Measurements from ENCODE around the gene MAZ.

GRCh38 chr16:29840240-29840639 is 33.9 kb downstream of the MAZ start:
- TF ChIP-seq CTCF (conservative IDR thresholded peaks at IDR 0.05; ENCODE audit: low read length) (no peak), EZH2phosphoT487 (IDR thresholded peaks at IDR 0.05; ENCODE audit: borderline replicate concordance) (no peak)

Measured in Loucy (cell line).